ENCODE results near the gene MAGEA8. TPM values are rescaled to one million over a fixed set of nuclear protein-coding genes. Genes with fewer than 3 reads are reported as not detected.

MAGEA8 gene
- total and polyA plus RNA-seq, 5 experiments from 2014 or later: not detected

Other genes starting within 250 kb of the MAGEA8 start
- gene TMEM185A, start 249.4 kb upstream of the MAGEA8 start, total RNA-seq: 10 to 100 TPM; 22.2 to 23.1 TPM
- 10 to 100 TPM; 15.0 to 22.1 (median 16.1) TPM for gene TMEM185A, start 249.4 kb upstream of the MAGEA8 start, polyA plus RNA-seq
- gene MAGEA11, start 169.1 kb upstream of the MAGEA8 start, total RNA-seq: not detected
- not detected for gene MAGEA11, start 169.1 kb upstream of the MAGEA8 start, polyA plus RNA-seq
- gene HSFX1, start 107.1 kb upstream of the MAGEA8 start, total RNA-seq: 1 to 10 TPM in 1 of 2 experiments, under 1 TPM in 1; 0.62 to 1.4 TPM
- gene HSFX1, start 107.1 kb upstream of the MAGEA8 start, polyA plus RNA-seq: under 1 TPM in 2 of 3 donors, not detected in 1; 0.11 to 0.26 TPM
- gene MAGEA9, start 99.3 kb upstream of the MAGEA8 start, total RNA-seq: not detected
- gene MAGEA9, start 99.3 kb upstream of the MAGEA8 start, polyA plus RNA-seq: not detected
- not detected for gene HSFX4, start 48.4 kb downstream of the MAGEA8 start, total RNA-seq
- gene HSFX4, start 48.4 kb downstream of the MAGEA8 start, polyA plus RNA-seq: not detected
- gene EOLA2, start 57.3 kb downstream of the MAGEA8 start, total RNA-seq: 10 to 100 TPM; 39.9 to 47.1 TPM
- gene EOLA2, start 57.3 kb downstream of the MAGEA8 start, polyA plus RNA-seq: 10 to 100 TPM; 25.7 to 42.4 (median 26.5) TPM